Measurements from ENCODE around the gene SEC16A. TPM values are rescaled to one million over a fixed set of nuclear protein-coding genes. Genes with fewer than 3 reads are reported as not detected.

Gene SEC16A
- total RNA-seq, 1 experiment from 2014 or later = 56.4 TPM

DNA sequence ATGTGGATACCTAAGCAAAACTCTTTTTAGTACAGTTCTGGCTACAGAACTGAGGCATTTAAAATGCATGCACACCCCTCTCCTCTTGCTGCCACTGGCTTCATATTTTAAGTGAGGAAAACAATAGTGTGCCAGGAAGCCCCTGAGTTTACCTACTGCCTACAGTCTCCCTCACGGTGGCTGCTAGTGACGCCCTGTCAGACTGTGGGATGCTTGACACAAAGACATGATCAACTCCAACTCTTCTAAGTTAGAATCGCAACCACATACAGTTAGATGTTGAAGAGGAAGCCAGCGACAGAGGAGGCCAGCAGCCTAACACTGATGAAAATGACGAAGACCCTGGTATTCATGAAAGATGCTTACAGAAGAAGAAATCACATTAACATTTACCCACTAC lies 1.3 kb downstream of the SEC16A start:
- peak overlapping the region; percentile 97 for H3K9ac ChIP-seq (ENCODE audit: extremely low read depth, insufficient read length, low read length)
- no peak overlapping the region for H3K4ac ChIP-seq (ENCODE audit: low read depth, low read length)
- no peak for DNase-seq
- no peak overlapping the region for H4K8ac ChIP-seq (replicated peaks; ENCODE audit: insufficient read length, low read depth, low read length)
- no peak overlapping the region for H2AFZ ChIP-seq (ENCODE audit: low read length)
- no peak overlapping the region for H3K27ac ChIP-seq (ENCODE audit: insufficient read length, low read depth, low read length)
- peaks cover 3% of the 10 kb centered on the region; the same call in 1 of the 2 replicates for H3K4me1 ChIP-seq (ENCODE audit: insufficient read depth, low read length)
- H2AK5ac ChIP-seq (ENCODE audit: insufficient read length, low read length) = no peak overlapping the region
- peak overlapping the region; percentile 94 for H3K4me2 ChIP-seq (ENCODE audit: insufficient read depth, insufficient read length, low read length)
- H3K9me3 ChIP-seq (ENCODE audit: control insufficient read depth, low read depth, low read length) = no peaks in the 10 kb centered on the region
- no peak overlapping the region for H3K56ac ChIP-seq (ENCODE audit: insufficient read length, low read depth, low read length)
- H2BK12ac ChIP-seq (ENCODE audit: insufficient read length, low read depth, low read length) = no peak overlapping the region
- no peak overlapping the region for H2BK5ac ChIP-seq (ENCODE audit: insufficient read length, low read length)
- H3T11ph ChIP-seq (ENCODE audit: low read length) = no peak overlapping the region
- no peak overlapping the region for H2BK15ac ChIP-seq (ENCODE audit: low read depth, low read length)
- peaks cover 11% of the 10 kb centered on the region for H3K23me2 ChIP-seq (ENCODE audit: insufficient read length, low read depth, low read length, poor library complexity, severe bottlenecking)
- Mint-ChIP-seq H3K36me3 (ENCODE audit: insufficient read depth in 1 of 3, low read depth in 3 of 3) (peaks cover 15 to 29% (median 26%) of the 10 kb centered on the region in 3 experiments; a peak in 6 of 7 replicates), H3K9me3 (no peaks in the 10 kb centered on the region), H3K27ac (peak overlapping the region; percentile 84 to 98 (median 97); a peak in 5 of 7 replicates), H3K27me3 (ENCODE audit: low read depth) (no peaks in the 10 kb centered on the region), H3K4me3 (peak overlapping the region; percentile 93 to 96), H3K4me1 (peaks cover 8 to 14% of the 10 kb centered on the region in 2 experiments)
- peaks cover 38% of the 10 kb centered on the region for H3K79me2 ChIP-seq (ENCODE audit: insufficient read depth, low read length)
- no peak overlapping the region for H4K5ac ChIP-seq (ENCODE audit: insufficient read length, low read depth, low read length)
- H3K18ac ChIP-seq (ENCODE audit: insufficient read length, low read depth, low read length) = no peak overlapping the region
- no peaks in the 10 kb centered on the region for H3K27me3 ChIP-seq (ENCODE audit: insufficient read depth, low read length)
- H3K79me1 ChIP-seq (ENCODE audit: insufficient read depth, low read depth, low read length, poor library complexity, severe bottlenecking) = peaks cover 4% of the 10 kb centered on the region
- WGBS (ENCODE audit: extremely low coverage, insufficient read length, low lambda C conversion rate) = no CpG with 5 or more reads among the region's 5 CpGs
- no peak overlapping the region for H4K91ac ChIP-seq (ENCODE audit: insufficient read length, low read depth, low read length)
- H3K14ac ChIP-seq (ENCODE audit: insufficient read depth, low read length) = no peak overlapping the region
- TF ChIP-seq, protein P1, sequence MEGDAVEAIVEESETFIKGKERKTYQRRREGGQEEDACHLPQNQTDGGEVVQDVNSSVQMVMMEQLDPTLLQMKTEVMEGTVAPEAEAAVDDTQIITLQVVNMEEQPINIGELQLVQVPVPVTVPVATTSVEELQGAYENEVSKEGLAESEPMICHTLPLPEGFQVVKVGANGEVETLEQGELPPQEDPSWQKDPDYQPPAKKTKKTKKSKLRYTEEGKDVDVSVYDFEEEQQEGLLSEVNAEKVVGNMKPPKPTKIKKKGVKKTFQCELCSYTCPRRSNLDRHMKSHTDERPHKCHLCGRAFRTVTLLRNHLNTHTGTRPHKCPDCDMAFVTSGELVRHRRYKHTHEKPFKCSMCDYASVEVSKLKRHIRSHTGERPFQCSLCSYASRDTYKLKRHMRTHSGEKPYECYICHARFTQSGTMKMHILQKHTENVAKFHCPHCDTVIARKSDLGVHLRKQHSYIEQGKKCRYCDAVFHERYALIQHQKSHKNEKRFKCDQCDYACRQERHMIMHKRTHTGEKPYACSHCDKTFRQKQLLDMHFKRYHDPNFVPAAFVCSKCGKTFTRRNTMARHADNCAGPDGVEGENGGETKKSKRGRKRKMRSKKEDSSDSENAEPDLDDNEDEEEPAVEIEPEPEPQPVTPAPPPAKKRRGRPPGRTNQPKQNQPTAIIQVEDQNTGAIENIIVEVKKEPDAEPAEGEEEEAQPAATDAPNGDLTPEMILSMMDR (conservative IDR thresholded peaks at IDR 0.05) = no peak
- no peak overlapping the region for H2BK20ac ChIP-seq (ENCODE audit: low read depth, low read length, poor library complexity, severe bottlenecking)
- H3K23ac ChIP-seq (ENCODE audit: insufficient read length, low read depth, low read length) = no peak overlapping the region
- H2BK120ac ChIP-seq (ENCODE audit: low read depth, low read length, poor library complexity, severe bottlenecking) = no peak overlapping the region
- H4K20me1 ChIP-seq (ENCODE audit: control insufficient read depth, insufficient read depth, insufficient read length) = peaks cover 2% of the 10 kb centered on the region
